Measurements from ENCODE around the gene S100A7A.

The S100A7A gene

DNA sequence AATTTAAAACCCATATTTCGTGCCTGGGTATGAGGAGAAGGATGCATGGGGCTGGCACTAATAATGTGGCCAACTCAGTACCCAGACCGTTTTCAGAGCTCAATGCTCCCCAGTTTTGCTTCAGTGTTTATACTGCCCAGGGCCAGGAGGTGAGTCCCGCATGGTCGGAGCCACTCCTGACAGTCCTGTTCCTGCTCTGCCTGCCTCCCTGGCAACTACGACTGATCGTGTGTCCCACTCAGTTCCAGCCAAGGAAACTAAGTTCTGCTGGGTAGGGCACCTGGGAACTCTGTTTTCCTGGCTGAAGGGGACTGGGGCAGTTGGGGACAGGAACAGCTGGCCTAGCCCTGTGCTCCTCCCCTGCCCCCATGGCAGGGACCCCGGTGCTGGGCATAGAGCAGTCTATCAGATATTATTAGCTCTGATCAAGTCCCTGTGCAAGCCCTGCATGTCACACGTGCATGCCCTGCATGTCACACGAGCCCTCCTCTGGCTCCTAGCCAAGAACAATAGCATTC lies 25.0 kb downstream of the S100A7A start:
- no peaks in the 10 kb centered on the region for H3K36me3 ChIP-seq (ENCODE audit: control insufficient read depth, low read length)
- H4K20me1 ChIP-seq (ENCODE audit: control insufficient read depth, insufficient read depth, low read depth, low read length): no peaks in the 10 kb centered on the region
- no peaks in the 10 kb centered on the region for H3K9me3 ChIP-seq (ENCODE audit: control insufficient read depth, insufficient read depth, low read length)
- H3K27me3 ChIP-seq (ENCODE audit: control insufficient read depth, low read length): no peaks in the 10 kb centered on the region; the same call in 1 of the 2 replicates
- H3F3A ChIP-seq (ENCODE audit: control insufficient read depth, insufficient read depth): no peaks in the 10 kb centered on the region
- no peaks in the 10 kb centered on the region for H3K79me2 ChIP-seq (ENCODE audit: control insufficient read depth, low read length)
- H3K4me3 ChIP-seq (ENCODE audit: low read length): no peak overlapping the region
- H3K4me2 ChIP-seq (ENCODE audit: low read length): no peak overlapping the region
- no peaks in the 10 kb centered on the region for H3K9me2 ChIP-seq (replicated peaks; ENCODE audit: control insufficient read depth, low read length)
- TF ChIP-seq, protein P1, sequence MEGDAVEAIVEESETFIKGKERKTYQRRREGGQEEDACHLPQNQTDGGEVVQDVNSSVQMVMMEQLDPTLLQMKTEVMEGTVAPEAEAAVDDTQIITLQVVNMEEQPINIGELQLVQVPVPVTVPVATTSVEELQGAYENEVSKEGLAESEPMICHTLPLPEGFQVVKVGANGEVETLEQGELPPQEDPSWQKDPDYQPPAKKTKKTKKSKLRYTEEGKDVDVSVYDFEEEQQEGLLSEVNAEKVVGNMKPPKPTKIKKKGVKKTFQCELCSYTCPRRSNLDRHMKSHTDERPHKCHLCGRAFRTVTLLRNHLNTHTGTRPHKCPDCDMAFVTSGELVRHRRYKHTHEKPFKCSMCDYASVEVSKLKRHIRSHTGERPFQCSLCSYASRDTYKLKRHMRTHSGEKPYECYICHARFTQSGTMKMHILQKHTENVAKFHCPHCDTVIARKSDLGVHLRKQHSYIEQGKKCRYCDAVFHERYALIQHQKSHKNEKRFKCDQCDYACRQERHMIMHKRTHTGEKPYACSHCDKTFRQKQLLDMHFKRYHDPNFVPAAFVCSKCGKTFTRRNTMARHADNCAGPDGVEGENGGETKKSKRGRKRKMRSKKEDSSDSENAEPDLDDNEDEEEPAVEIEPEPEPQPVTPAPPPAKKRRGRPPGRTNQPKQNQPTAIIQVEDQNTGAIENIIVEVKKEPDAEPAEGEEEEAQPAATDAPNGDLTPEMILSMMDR (IDR thresholded peaks at IDR 0.05; ENCODE audit: low read depth, low read length, poor library complexity, severe bottlenecking): no peak
- no peak overlapping the region for H3K27ac ChIP-seq (ENCODE audit: low read depth, low read length)
- no peaks in the 10 kb centered on the region for H3K4me1 ChIP-seq (ENCODE audit: control insufficient read depth, low read length)

DNA sequence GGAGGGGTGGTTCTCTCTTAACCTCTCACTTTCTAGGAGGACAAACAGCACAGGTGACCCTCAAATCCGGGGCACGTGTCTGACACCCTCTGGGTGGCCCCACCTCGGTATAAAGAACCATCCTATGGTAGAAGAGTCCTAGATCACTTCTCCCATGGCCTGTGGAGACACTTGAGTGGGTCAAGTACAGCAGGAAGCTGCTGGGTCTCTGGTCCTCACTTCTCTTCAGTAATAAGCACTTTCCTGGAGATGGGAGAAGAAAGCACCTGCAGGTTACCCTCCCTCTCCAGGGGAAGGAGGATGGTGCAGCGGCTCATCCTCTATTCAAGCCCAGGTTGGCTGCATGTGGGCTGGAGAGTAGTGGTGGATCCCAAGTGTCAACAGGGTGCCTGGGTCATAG lies 27.2 kb downstream of the S100A7A start:
- Histone ChIP-seq H3K9me2 (replicated peaks; ENCODE audit: control insufficient read depth, low read length) (no peaks in the 10 kb centered on the region), H3K27ac (ENCODE audit: low read depth, low read length) (no peak overlapping the region), H3F3A (ENCODE audit: control insufficient read depth, insufficient read depth) (no peaks in the 10 kb centered on the region), H3K4me1 (ENCODE audit: control insufficient read depth, low read length) (no peaks in the 10 kb centered on the region), H3K27me3 (ENCODE audit: control insufficient read depth, low read length) (no peaks in the 10 kb centered on the region; the same call in 1 of the 2 replicates), H3K4me2 (ENCODE audit: low read length) (no peak overlapping the region), H3K79me2 (ENCODE audit: control insufficient read depth, low read length) (no peaks in the 10 kb centered on the region), H3K9me3 (ENCODE audit: control insufficient read depth, insufficient read depth, low read length) (no peaks in the 10 kb centered on the region), H4K20me1 (ENCODE audit: control insufficient read depth, insufficient read depth, low read depth, low read length) (no peaks in the 10 kb centered on the region), H3K4me3 (ENCODE audit: low read length) (no peak overlapping the region), H3K36me3 (ENCODE audit: control insufficient read depth, low read length) (no peaks in the 10 kb centered on the region)
- TF ChIP-seq, protein P1 (IDR thresholded peaks at IDR 0.05; ENCODE audit: low read depth, low read length, poor library complexity, severe bottlenecking): no peak
- no peak for TF ChIP-seq EZH2phosphoT487 (IDR thresholded peaks at IDR 0.05; ENCODE audit: borderline replicate concordance, low read length)

DNA sequence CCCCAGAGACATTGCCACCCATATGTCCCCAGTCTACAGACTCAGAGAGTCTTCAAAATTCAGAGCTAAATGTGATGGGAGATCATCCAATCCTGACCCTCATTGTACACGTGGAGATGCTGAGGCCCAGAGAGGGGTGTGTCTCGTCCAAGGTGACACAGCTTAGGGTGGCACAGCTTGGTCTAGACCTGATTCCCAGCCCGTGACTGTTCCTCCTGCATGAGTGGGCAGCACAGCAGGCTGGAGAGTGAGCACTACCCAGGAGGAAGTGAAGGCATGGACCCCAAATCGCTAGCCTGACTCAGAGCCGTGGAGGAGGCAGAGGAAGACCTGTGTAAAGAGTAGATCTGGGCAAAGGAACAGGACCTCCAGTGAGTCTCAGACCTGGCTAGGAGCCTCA lies 27.8 kb downstream of the S100A7A start:
- H3K27ac ChIP-seq (ENCODE audit: low read depth, low read length): no peak overlapping the region
- H3K27me3 ChIP-seq (ENCODE audit: control insufficient read depth, low read length): no peaks in the 10 kb centered on the region; the same call in 1 of the 2 replicates
- no peak for TF ChIP-seq EZH2phosphoT487 (IDR thresholded peaks at IDR 0.05; ENCODE audit: borderline replicate concordance, low read length)
- TF ChIP-seq, protein P1 (IDR thresholded peaks at IDR 0.05; ENCODE audit: low read depth, low read length, poor library complexity, severe bottlenecking): no peak
- no peaks in the 10 kb centered on the region for H3F3A ChIP-seq (ENCODE audit: control insufficient read depth, insufficient read depth)
- no peaks in the 10 kb centered on the region for H3K4me1 ChIP-seq (ENCODE audit: control insufficient read depth, low read length)
- H3K36me3 ChIP-seq (ENCODE audit: control insufficient read depth, low read length): no peaks in the 10 kb centered on the region
- no peaks in the 10 kb centered on the region for H3K9me2 ChIP-seq (replicated peaks; ENCODE audit: control insufficient read depth, low read length)
- H3K4me2 ChIP-seq (ENCODE audit: low read length): no peak overlapping the region
- H3K79me2 ChIP-seq (ENCODE audit: control insufficient read depth, low read length): no peaks in the 10 kb centered on the region
- H4K20me1 ChIP-seq (ENCODE audit: control insufficient read depth, insufficient read depth, low read depth, low read length): no peaks in the 10 kb centered on the region
- no peaks in the 10 kb centered on the region for H3K9me3 ChIP-seq (ENCODE audit: control insufficient read depth, insufficient read depth, low read length)
- H3K4me3 ChIP-seq (ENCODE audit: low read length): no peak overlapping the region
